GM23338 (cell line): ENCODE results near the gene PCDHB14. TPM values are rescaled to one million over a fixed set of nuclear protein-coding genes. Genes with fewer than 3 reads are reported as not detected.
"Not testable (repeated sequence)": the region's sequence is repeated elsewhere in the genome, so short reads cannot be mapped to it uniquely, and the experiment has no call there.

ENCODE experiments used
- ATAC-seq: fragments of 200-7000 bp; cut with Tn5 transposase; 3 replicates; pipeline ENCODE4 v1.9.1; 2020
- DNase-seq: peaks from one replicate; pipeline ENCODE4 v3.0.0-alpha.2; 2015; ENCODE audit warnings: low spot score
- H2AFZ ChIP-seq: fragments of 200-600 bp; sonication (generic); 2 replicates; pipeline ENCODE4 v1.8.0; 2016; ENCODE audit warnings: antibody characterized with exemption, mild to moderate bottlenecking, moderate library complexity
- H3F3A ChIP-seq: fragments of 200-600 bp; sonication (generic); replicated peaks from 2 replicates; pipeline ENCODE4 v1.8.0; 2017; ENCODE audit warnings: antibody characterized with exemption, mixed run types, low read depth
- H3K27ac ChIP-seq: fragments of 200-600 bp; sonication (generic); 2 replicates; pipeline ENCODE4 v1.6.1; 2016; ENCODE audit warnings: low read depth
- H3K27me3 ChIP-seq: fragments of 200-600 bp; sonication (generic); 2 replicates; pipeline ENCODE4 v1.8.0; 2016; ENCODE audit warnings: mild to moderate bottlenecking, mixed run types, moderate library complexity; ENCODE audit not compliant: insufficient read depth
- H3K36me3 ChIP-seq: fragments of 200-600 bp; sonication (generic); 2 replicates; pipeline ENCODE4 v1.8.0; 2016; ENCODE audit warnings: mild to moderate bottlenecking; ENCODE audit not compliant: insufficient read depth
- H3K4me1 ChIP-seq: fragments of 200-600 bp; sonication (generic); 2 replicates; pipeline ENCODE4 v1.8.0; 2016; ENCODE audit warnings: mild to moderate bottlenecking, moderate library complexity; ENCODE audit not compliant: insufficient read depth
- H3K4me2 ChIP-seq: fragments of 200-600 bp; sonication (generic); 2 replicates; pipeline ENCODE4 v1.7.1; 2017; ENCODE audit warnings: mixed run types
- H3K4me3 ChIP-seq: fragments of 200-600 bp; sonication (generic); 2 replicates; pipeline ENCODE4 v1.6.1; 2016; ENCODE audit warnings: mixed run types
- H3K79me2 ChIP-seq: fragments of 200-600 bp; sonication (generic); replicated peaks from 2 replicates; pipeline ENCODE4 v1.8.0; 2017; ENCODE audit warnings: mild to moderate bottlenecking; ENCODE audit not compliant: insufficient read depth
- H3K9me2 ChIP-seq: fragments of 200-600 bp; sonication (generic); 2 replicates; pipeline ENCODE4 v1.8.0; 2017; ENCODE audit not compliant: insufficient read depth
- H4K20me1 ChIP-seq: fragments of 200-600 bp; sonication (generic); replicated peaks from 2 replicates; pipeline ENCODE4 v1.8.0; 2017; ENCODE audit warnings: mild to moderate bottlenecking; ENCODE audit not compliant: insufficient read depth
- H3K27ac Mint-ChIP-seq: 2 replicates; pipeline ENCODE4 v1.8.0; 2020; ENCODE audit warnings: inconsistent platforms, mild to moderate bottlenecking, moderate library complexity, mixed read lengths
- H3K27me3 Mint-ChIP-seq: 3 replicates; pipeline ENCODE4 v1.8.0; 2022; ENCODE audit warnings: low read depth, mild to moderate bottlenecking, moderate library complexity, mixed read lengths, inconsistent platforms; ENCODE audit not compliant: insufficient read depth, poor library complexity
- H3K36me3 Mint-ChIP-seq: 3 replicates; pipeline ENCODE4 v1.8.0; 2021; ENCODE audit warnings: low read depth, mild to moderate bottlenecking, inconsistent platforms, moderate library complexity, mixed read lengths
- H3K4me1 Mint-ChIP-seq: 3 replicates; pipeline ENCODE4 v1.8.0; 2020; ENCODE audit warnings: mild to moderate bottlenecking, inconsistent platforms, mixed read lengths
- H3K4me3 Mint-ChIP-seq: 3 replicates; pipeline ENCODE4 v1.8.0; 2021; ENCODE audit warnings: moderate library complexity, mild to moderate bottlenecking, inconsistent platforms, mixed read lengths
- H3K9me3 Mint-ChIP-seq: 3 replicates; pipeline ENCODE4 v1.8.0; 2020; ENCODE audit warnings: moderate library complexity, mild to moderate bottlenecking, inconsistent platforms, mixed read lengths
- CTCF ChIP-seq, 2 experiments: fragments of 200-600 bp in 1 of 2; sonication (generic) in 1 of 2; conservative IDR thresholded peaks; 2 replicates each; pipeline versions ENCODE4 v1.5.1 to v1.6.1; 2016 to 2017; ENCODE audit warnings: antibody characterized with exemption in 2 of 2, low read depth in 2 of 2, mild to moderate bottlenecking in 2 of 2, moderate library complexity in 1 of 2
- polyA plus RNA-seq: library from polyadenylated mRNA; unstranded; fragments of >200 nt; fragmentation: Nextera tagmentation; extraction: Ambion mirVana; gene quantifications from 2 replicates; pipeline ENCODE4 v1.2.1, GENCODE V29; 2016
- total RNA-seq: library from RNA; depleted of rRNA; stranded (reverse); fragments of >200 nt; shearing (Covaris generic); gene quantifications from 2 replicates; pipeline ENCODE4 v1.2.3, GENCODE V29; 2014

The PCDHB14 gene
- total and polyA plus RNA-seq, 2 experiments from 2014 or later, result 0.71 to 4.1 TPM

GRCh38 chr5:141213656-141214339 lies 9.3 kb upstream of the PCDHB14 start, which contains the start of gene PCDHB13:
PCDHB13 (plus strand) TSS chr5:141213919; CDS start chr5:141214124, 205 bp downstream.
- H3K4me3 ChIP-seq, result peak within 1 kb of the TSS; percentile 35; the same call in 1 of the 2 replicates
- H3K27me3 ChIP-seq, H3K27ac Mint-ChIP-seq, H3K36me3 ChIP-seq, H3F3A ChIP-seq, H3K27ac ChIP-seq, H3K4me1 ChIP-seq, H4K20me1 ChIP-seq, H3K79me2 ChIP-seq, H3K9me2 ChIP-seq, H3K4me1 Mint-ChIP-seq, H3K4me2 ChIP-seq, H2AFZ ChIP-seq, H3K27me3 Mint-ChIP-seq: not testable (repeated sequence)
- peak; percentile 90 for DNase-seq
- peak; percentile 72 to 73 for TF ChIP-seq CTCF (conservative IDR thresholded peaks at IDR 0.05; ENCODE audit: low read depth in 2 of 2)
- ATAC-seq, result peak; percentile 89
- Mint-ChIP-seq H3K9me3 (peaks cover 37% of the 10 kb centered on the region), H3K4me3 (peak within 1 kb of the TSS; percentile 38; the same call in 1 of the 3 replicates), H3K36me3 (peaks cover 33% of the 10 kb centered on the region)

GRCh38 chr5:141214583-141214982 lies 8.6 kb upstream of the PCDHB14 start:
- peaks cover 34% of the 10 kb centered on the region for H3K9me3 Mint-ChIP-seq
- not testable (repeated sequence) for H3K9me2 ChIP-seq, H3K27me3 ChIP-seq, H3K79me2 ChIP-seq, H3K4me2 ChIP-seq, H3K4me1 ChIP-seq, H2AFZ ChIP-seq, H3K27ac Mint-ChIP-seq, H3K4me1 Mint-ChIP-seq, H4K20me1 ChIP-seq, DNase-seq, H3K4me3 ChIP-seq, H3K27me3 Mint-ChIP-seq, H3K4me3 Mint-ChIP-seq, ATAC-seq, H3F3A ChIP-seq, H3K36me3 ChIP-seq, H3K27ac ChIP-seq
- peaks cover 32% of the 10 kb centered on the region for H3K36me3 Mint-ChIP-seq

- not testable (repeated sequence) for H3K27me3 Mint-ChIP-seq, H2AFZ ChIP-seq, ATAC-seq, H3K9me2 ChIP-seq, H3K79me2 ChIP-seq, H3K4me3 ChIP-seq, H3K27ac Mint-ChIP-seq, DNase-seq, H4K20me1 ChIP-seq, H3K4me1 Mint-ChIP-seq, H3K27ac ChIP-seq, H3K4me2 ChIP-seq, H3K36me3 ChIP-seq, H3K4me3 Mint-ChIP-seq, H3K27me3 ChIP-seq, H3F3A ChIP-seq, H3K4me1 ChIP-seq
- Mint-ChIP-seq H3K36me3 (peaks cover 26% of the 10 kb centered on the region), H3K9me3 (peaks cover 28% of the 10 kb centered on the region)
Measured at GRCh38 chr5:141215504-141215903, 7.6 kb upstream of the PCDHB14 start.

GRCh38 chr5:141216035-141216434 lies 7.1 kb upstream of the PCDHB14 start:
- H3K9me2 ChIP-seq, DNase-seq, H3K27me3 Mint-ChIP-seq: not testable (repeated sequence)

GRCh38 chr5:141224844-141225243 lies 1.7 kb downstream of the PCDHB14 start:
- not testable (repeated sequence) for H3K4me3 ChIP-seq, H3K4me2 ChIP-seq
- H3K9me3 Mint-ChIP-seq, result peaks cover 14% of the 10 kb centered on the region

More at GRCh38 chr5:141216035-141216434, 7.1 kb upstream of the PCDHB14 start:
- not testable (repeated sequence) for H3K4me2 ChIP-seq, H3K4me3 Mint-ChIP-seq, H2AFZ ChIP-seq, H3K4me1 ChIP-seq, H3K27me3 ChIP-seq, H3K36me3 ChIP-seq, H3F3A ChIP-seq, H3K79me2 ChIP-seq, H3K4me1 Mint-ChIP-seq, ATAC-seq, H3K27ac ChIP-seq, H3K27ac Mint-ChIP-seq, H3K4me3 ChIP-seq, H4K20me1 ChIP-seq
- Mint-ChIP-seq H3K9me3 (peaks cover 25% of the 10 kb centered on the region), H3K36me3 (peaks cover 24% of the 10 kb centered on the region)

GRCh38 chr5:141225421-141225820 lies 2.3 kb downstream of the PCDHB14 start:
- H2AFZ ChIP-seq, H3K79me2 ChIP-seq, DNase-seq, H3K27ac Mint-ChIP-seq, H4K20me1 ChIP-seq, H3K36me3 ChIP-seq, H3K4me3 Mint-ChIP-seq, H3K9me2 ChIP-seq, H3K4me3 ChIP-seq, H3K27me3 Mint-ChIP-seq, H3K27ac ChIP-seq, H3K4me1 ChIP-seq, H3K27me3 ChIP-seq, H3F3A ChIP-seq, H3K4me1 Mint-ChIP-seq, ATAC-seq, H3K4me2 ChIP-seq: not testable (repeated sequence)
- H3K36me3 Mint-ChIP-seq, result peaks cover 18% of the 10 kb centered on the region
- peaks cover 17% of the 10 kb centered on the region for H3K9me3 Mint-ChIP-seq

More at GRCh38 chr5:141224844-141225243, 1.7 kb downstream of the PCDHB14 start:
- DNase-seq, H3K27me3 ChIP-seq, H3K4me3 Mint-ChIP-seq, H3K9me2 ChIP-seq, H3K27ac ChIP-seq, H2AFZ ChIP-seq, ATAC-seq, H3K79me2 ChIP-seq, H3K27me3 Mint-ChIP-seq, H3K27ac Mint-ChIP-seq, H3K36me3 ChIP-seq, H4K20me1 ChIP-seq, H3K4me1 Mint-ChIP-seq, H3F3A ChIP-seq, H3K4me1 ChIP-seq: not testable (repeated sequence)
- H3K36me3 Mint-ChIP-seq, result peaks cover 18% of the 10 kb centered on the region
